Lung (tissue), 12 donors: ENCODE results near the gene PDE9A. TPM values are rescaled to one million over a fixed set of nuclear protein-coding genes. Genes with fewer than 3 reads are reported as not detected.

Experiments used
- ATAC-seq: fragments of 200-7000 bp; cut with Tn5 transposase; one replicate; pipeline ENCODE4 v1.9.1; 2020; ENCODE audit warnings: moderate number of reproducible peaks; ENCODE audit not compliant: insufficient read depth, low FRiP score
- DNase-seq, 3 donors: peaks; one replicate each; pipeline ENCODE4 v3.0.0-alpha.2; 2013 to 2017
- H3K27ac ChIP-seq, 2 donors: one replicate each; pipeline ENCODE4 v1.5.1; 2013; ENCODE audit warnings: mild to moderate bottlenecking in 2 of 2, moderate library complexity in 2 of 2, control low read depth in 1 of 2, inconsistent platforms in 1 of 2, low read depth in 1 of 2, low read length in 1 of 2
- H3K27me3 ChIP-seq, 3 donors: one replicate each; pipeline ENCODE4 v1.5.1; 2013; ENCODE audit warnings: low read length in 2 of 3; ENCODE audit not compliant: control insufficient read depth in 3 of 3, insufficient read depth in 3 of 3
- H3K36me3 ChIP-seq, 4 donors: one replicate each; pipeline ENCODE4 v1.5.1; 2013; ENCODE audit warnings: low read length in 4 of 4, mild to moderate bottlenecking in 1 of 4, moderate library complexity in 1 of 4; ENCODE audit not compliant: control insufficient read depth in 4 of 4, insufficient read depth in 4 of 4
- H3K4me1 ChIP-seq, 5 donors: one replicate each; pipeline ENCODE4 v1.5.1; 2013; ENCODE audit warnings: low read length in 5 of 5, mild to moderate bottlenecking in 2 of 5, moderate library complexity in 1 of 5; ENCODE audit not compliant: control insufficient read depth in 5 of 5, insufficient read depth in 5 of 5
- H3K4me3 ChIP-seq: one replicate; pipeline ENCODE4 v1.5.1; 2013; ENCODE audit warnings: mild to moderate bottlenecking, control low read depth, moderate library complexity
- H3K9ac ChIP-seq, 2 donors: one replicate each; pipeline ENCODE4 v1.5.1; 2013; ENCODE audit warnings: low read length in 2 of 2, control low read depth in 1 of 2; ENCODE audit not compliant: insufficient read depth in 1 of 2
- H3K9me3 ChIP-seq, 4 donors: one replicate each; pipeline ENCODE4 v1.5.1; 2013; ENCODE audit warnings: low read length in 3 of 4, mild to moderate bottlenecking in 1 of 4, moderate library complexity in 1 of 4; ENCODE audit not compliant: control insufficient read depth in 4 of 4, insufficient read depth in 3 of 4
- CTCF ChIP-seq: IDR thresholded peaks from 2 replicates; pipeline ENCODE4 v1.5.1; 2012; ENCODE audit warnings: mild to moderate bottlenecking; ENCODE audit errors: control extremely low read depth, extremely low read depth
- WGBS, 2 donors: extraction: QIAGEN DNeasy Blood & Tissue Kit; methylation state at CpG; one replicate each; pipeline ENCODE4 v1.1.7; 2013; 5-methylcytosine and 5-hydroxymethylcytosine counted together
- polyA plus RNA-seq, 2 donors: library from polyadenylated mRNA; stranded (reverse); fragments of 200-250 nt; gene quantifications; one replicate each; pipeline ENCODE4 v1.2.1, GENCODE V29; 2013
- total RNA-seq, 2 donors: library from RNA; depleted of rRNA in 1 of 2; stranded (reverse); fragments of >200 nt in 1 of 2; gene quantifications; one replicate each; pipeline ENCODE4 v1.2.1, GENCODE V29; 2014 to 2021
- donor health status: control.
- donor health status: control.
- donor health status: Bipolar disorder and iron deficiency.
- donor health status: healthy.
- donor health status: DM: yes; HTN: yes; CAD: no.

Gene PDE9A
- total and polyA plus RNA-seq, 4 donors = 5.3 to 17.0 (median 6.9) TPM

DNA sequence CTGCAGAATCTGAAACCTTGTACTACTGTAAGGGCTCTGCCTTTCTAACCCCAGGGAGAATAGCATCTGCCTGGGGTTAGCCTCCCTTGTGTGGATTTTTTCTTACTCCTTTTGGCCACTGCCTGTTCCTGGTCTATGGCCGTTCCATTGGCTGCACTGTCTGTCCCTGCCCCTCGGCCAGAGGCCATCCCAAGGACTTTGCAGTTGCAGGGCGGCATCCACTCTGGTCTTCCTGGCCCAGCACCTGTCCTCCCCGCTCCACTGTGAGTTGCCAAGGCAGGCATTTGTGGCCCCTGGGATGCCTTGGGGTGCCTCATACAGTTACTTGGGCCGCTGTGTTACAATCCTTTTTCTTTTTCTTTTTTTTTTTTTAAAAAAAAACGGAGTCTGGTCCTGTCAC lies 45.8 kb downstream of the PDE9A start:
- Histone ChIP-seq H3K27ac (no peak overlapping the region), H3K9me3 (no peaks in the 10 kb centered on the region), H3K27me3 (no peaks in the 10 kb centered on the region), H3K4me3 (no peak overlapping the region), H3K9ac (no peak overlapping the region), H3K36me3 (peaks cover 0 to 7% (median 0%) of the 10 kb centered on the region in 4 donors), H3K4me1 (peaks cover 0 to 4% (median 0%) of the 10 kb centered on the region in 5 donors)
- WGBS, 2 donors = 80 to 93% methylated on average over 6 of the region's 6 CpGs
- TF ChIP-seq CTCF = no peak
- no peak for ATAC-seq
- DNase-seq = no peak

GRCh38 chr21:42701706-42702456 lies 48.5 kb downstream of the PDE9A start:
- Histone ChIP-seq H3K27me3 (no peaks in the 10 kb centered on the region), H3K36me3 (peaks cover 0 to 7% (median 0%) of the 10 kb centered on the region in 4 donors), H3K4me1 (no peaks in the 10 kb centered on the region), H3K9me3 (no peaks in the 10 kb centered on the region), H3K4me3 (no peak overlapping the region), H3K9ac (no peak overlapping the region), H3K27ac (no peak overlapping the region)
- WGBS, 2 donors = 92 to 93% methylated on average over 7 of the region's 7 CpGs
- TF ChIP-seq CTCF = no peak
- no peak for ATAC-seq
- DNase-seq = no peak

DNA sequence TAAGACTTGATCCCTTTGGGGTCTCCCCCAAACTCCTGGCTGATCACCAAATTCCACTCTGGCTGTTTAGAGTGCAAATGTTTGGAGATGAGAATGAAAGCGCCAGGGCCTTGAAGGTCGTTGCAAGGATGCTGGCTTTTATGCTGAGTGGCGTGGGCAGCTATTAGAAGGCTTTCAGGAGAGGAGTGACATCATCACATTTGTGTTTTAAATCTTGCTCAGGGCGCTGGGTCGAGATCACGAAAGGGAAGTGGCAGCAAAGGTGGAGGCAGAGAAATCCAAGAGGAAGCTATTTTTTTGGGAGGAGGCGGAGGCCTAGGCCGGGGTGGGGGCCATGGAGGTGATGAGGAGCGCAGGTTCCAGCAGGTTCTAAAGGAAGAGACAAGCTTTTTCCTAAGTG lies 49.3 kb downstream of the PDE9A start:
- Histone ChIP-seq H3K4me3 (no peak overlapping the region), H3K27me3 (no peaks in the 10 kb centered on the region), H3K9ac (no peak overlapping the region), H3K9me3 (no peaks in the 10 kb centered on the region), H3K4me1 (no peaks in the 10 kb centered on the region), H3K27ac (no peak overlapping the region), H3K36me3 (peaks cover 0 to 7% (median 0%) of the 10 kb centered on the region in 4 donors)
- 94 to 98% methylated on average over 9 of the region's 9 CpGs for WGBS, 2 donors
- DNase-seq (no peak), ATAC-seq (no peak)
- no peak for TF ChIP-seq CTCF
